Measurements from ENCODE around the gene ACSL5. TPM values are rescaled to one million over a fixed set of nuclear protein-coding genes. Genes with fewer than 3 reads are reported as not detected.

ACSL5 gene
- total and polyA plus RNA-seq, 2 of the 4 experiments (the other 2 are of a cell fraction): 0.87 to 1.3 TPM

DNA sequence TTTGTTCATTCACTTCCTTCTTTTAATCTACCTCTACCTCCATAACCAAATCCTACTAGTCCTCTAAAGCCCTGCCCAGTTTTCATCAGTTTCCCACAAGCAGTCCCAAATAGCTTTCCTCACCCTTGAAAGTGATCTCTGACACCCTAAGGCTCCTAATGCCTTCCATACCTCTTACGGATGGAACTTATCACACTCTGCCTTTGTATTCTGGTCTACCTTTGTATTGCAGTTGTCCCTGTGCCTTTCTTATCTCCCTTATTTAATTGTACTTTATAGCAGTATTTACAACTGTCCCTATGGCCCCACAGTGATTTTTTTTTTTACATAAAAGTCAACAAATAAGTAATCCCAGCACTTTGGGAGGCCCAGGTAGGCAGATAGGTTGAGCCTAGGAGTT lies 33.8 kb downstream of the ACSL5 start:
- H4K5ac ChIP-seq (ENCODE audit: low read depth, low read length): no peak overlapping the region
- H4K8ac ChIP-seq (ENCODE audit: low read depth in 2 of 2, low read length in 2 of 2): no peak overlapping the region
- no peaks in the 10 kb centered on the region for H4K20me1 ChIP-seq (ENCODE audit: insufficient read depth, low read length)
- H3K4me2 ChIP-seq (ENCODE audit: low read depth, low read length): no peak overlapping the region
- no peaks in the 10 kb centered on the region for H3K9me1 ChIP-seq (ENCODE audit: insufficient read depth, low read length)
- ChIA-PET CTCF (no interaction called here), POLR2A (ENCODE audit: unreplicated experiment) (no interaction called here)
- H4K91ac ChIP-seq (ENCODE audit: insufficient read depth, low read depth, low read length): no peak overlapping the region
- no CpG with 5 or more reads among the region's 1 CpG for WGBS, 2 experiments (ENCODE audit: extremely low coverage in 2 of 2, insufficient read length in 1 of 2)
- H3K79me1 ChIP-seq (ENCODE audit: low read depth in 1 of 2, low read length in 2 of 2): no peaks in the 10 kb centered on the region
- dilution Hi-C loops (cut with HindIII; ENCODE audit: low sequenced_read_pairs, unreplicated experiment) (no loop called here), intact Hi-C loops (cut with micrococcal nuclease) (no loop called here), in situ Hi-C loops (cut with MboI; ENCODE audit: low sequenced_read_pairs) (no loop called here)
- no peak overlapping the region for H3K56ac ChIP-seq (ENCODE audit: extremely low read depth, insufficient read depth, low read length)
- no peaks in the 10 kb centered on the region for H3K9me3 ChIP-seq (ENCODE audit: control insufficient read depth, insufficient read depth, low read length)
- no peak overlapping the region for H2BK120ac ChIP-seq (ENCODE audit: low read depth, low read length)
- no peak overlapping the region for H3K14ac ChIP-seq (replicated peaks; ENCODE audit: low read depth, low read length)
- H3K27me3 ChIP-seq (ENCODE audit: control insufficient read depth, insufficient read depth, low read length): peaks cover 3% of the 10 kb centered on the region; the same call in 1 of the 2 replicates
- no peak overlapping the region for H3K4me3 ChIP-seq (ENCODE audit: insufficient read depth, low read depth, low read length)
- H2AK5ac ChIP-seq (ENCODE audit: low read depth, low read length): no peak overlapping the region
- no TSS peak for BruUV-seq (replicated peaks)
- no peak overlapping the region for H2BK15ac ChIP-seq (ENCODE audit: low read depth, low read length)
- H3K4ac ChIP-seq (ENCODE audit: low read depth, low read length): no peak overlapping the region
- TF ChIP-seq POLR2A (IDR thresholded peaks at IDR 0.05; ENCODE audit: low read depth, low read length): no peak
- TF ChIP-seq MAFK (IDR thresholded peaks at IDR 0.05; ENCODE audit: low read depth, low read length): no peak
- TF ChIP-seq NFE2L2 (IDR thresholded peaks at IDR 0.05; ENCODE audit: low read depth, low read length): no peak
- H2AK9ac ChIP-seq (replicated peaks; ENCODE audit: low read depth, low read length, poor library complexity): no peak overlapping the region
- DNase-seq (no peak), ATAC-seq (ENCODE audit: low read depth) (no peak)
- H3K4me1 ChIP-seq (ENCODE audit: control insufficient read depth, insufficient read depth, low read length): peaks cover 2% of the 10 kb centered on the region; the same call in 1 of the 2 replicates
- no peak overlapping the region for H2BK20ac ChIP-seq (ENCODE audit: low read depth, low read length)
- H2BK5ac ChIP-seq (ENCODE audit: low read depth, low read length, poor library complexity, severe bottlenecking): no peak overlapping the region
- no peak overlapping the region for H3K18ac ChIP-seq (ENCODE audit: low read depth, low read length)
- H2AFZ ChIP-seq (replicated peaks; ENCODE audit: low read length, poor library complexity): no peak overlapping the region
- H3K9ac ChIP-seq (ENCODE audit: low read depth, low read length): no peak overlapping the region
- H3K23ac ChIP-seq (ENCODE audit: low read depth, low read length): no peak overlapping the region
- H3K27ac ChIP-seq (ENCODE audit: insufficient read depth, low read length): no peak overlapping the region
- H3K36me3 ChIP-seq (ENCODE audit: control insufficient read depth, insufficient read depth, low read length): no peaks in the 10 kb centered on the region

Measured in IMR-90 (cell line).